ENCODE measurements around the gene CEBPA. TPM values are rescaled to one million over a fixed set of nuclear protein-coding genes. Genes with fewer than 3 reads are reported as not detected.

The CEBPA gene
- polyA plus RNA-seq, 3 donors = 17.9 to 76.3 (median 47.5) TPM

DNA sequence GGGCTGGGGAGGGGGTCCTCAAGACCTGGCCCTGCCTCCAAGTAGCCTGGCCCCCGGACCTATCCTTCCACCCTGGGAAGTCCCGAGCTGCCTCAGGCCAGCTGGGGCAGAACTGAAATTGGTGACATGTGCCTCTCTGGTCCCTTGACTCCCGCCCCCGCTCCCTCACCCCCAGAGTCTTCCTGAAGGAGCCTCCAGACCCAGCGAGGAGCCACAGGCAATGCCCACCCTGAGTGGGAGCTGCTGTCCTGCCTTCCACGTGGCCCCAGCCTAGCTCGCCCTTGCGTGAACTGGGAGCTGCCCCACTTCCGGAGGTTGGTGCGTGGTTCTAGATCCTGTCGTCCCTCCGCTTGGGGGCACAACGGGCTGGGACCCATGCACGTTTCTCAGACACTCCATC lies 34.6 kb downstream of the CEBPA start:
- peak overlapping the region; percentile 78 to 90 (median 85) for H3K27ac Mint-ChIP-seq
- H3K9me3 Mint-ChIP-seq = peaks cover 0 to 1% (median 0%) of the 10 kb centered on the region in 7 donors
- no peak for TF ChIP-seq CTCF (IDR thresholded peaks at IDR 0.05)
- intact Hi-C loops (cut with micrococcal nuclease) = no loop called here
- peak overlapping the region in 1 of 3 experiments; percentile 56 for H3K4me3 ChIP-seq (replicated peaks in 1 of 3; ENCODE audit: low read depth in 2 of 3, low read length in 3 of 3)
- H3K4me1 ChIP-seq (ENCODE audit: control insufficient read depth in 1 of 2, insufficient read depth in 2 of 2, low read length in 2 of 2) = peaks cover 52 to 71% of the 10 kb centered on the region in 2 donors
- no peaks in the 10 kb centered on the region for H3K27me3 ChIP-seq (ENCODE audit: control insufficient read depth in 2 of 2, insufficient read depth in 2 of 2, low read length in 2 of 2)
- H3K9me3 ChIP-seq (replicated peaks in 1 of 2; ENCODE audit: control insufficient read depth in 1 of 2, insufficient read depth in 1 of 2, low read length in 2 of 2) = no peaks in the 10 kb centered on the region
- peak overlapping the region; percentile 91 for H2AFZ ChIP-seq (ENCODE audit: insufficient read depth, low read depth, low read length, poor library complexity, severe bottlenecking)
- peak overlapping the region; percentile 78 to 98 for H3K27ac ChIP-seq (ENCODE audit: low read depth in 1 of 2, low read length in 2 of 2)
- H3K4me1 Mint-ChIP-seq = peaks cover 67% of the 10 kb centered on the region
- peak overlapping the region; percentile 75 for H3K9ac ChIP-seq (ENCODE audit: insufficient read depth, low read length, poor library complexity, severe bottlenecking)
- 18% methylated on average over 10 of the region's 14 CpGs for WGBS (ENCODE audit: insufficient coverage)
- H3K36me3 ChIP-seq (replicated peaks in 1 of 2; ENCODE audit: control insufficient read depth in 1 of 2, insufficient read depth in 2 of 2, low read length in 2 of 2) = no peaks in the 10 kb centered on the region
- H3K36me3 Mint-ChIP-seq = peaks cover 0 to 4% of the 10 kb centered on the region in 2 donors
- H4K20me1 ChIP-seq (ENCODE audit: insufficient read depth, low read length) = no peaks in the 10 kb centered on the region
- H3K4me3 Mint-ChIP-seq = peak overlapping the region; percentile 43 to 59
- peak overlapping the region; percentile 64 for H3K4me2 ChIP-seq (replicated peaks; ENCODE audit: extremely low read depth, low read length, poor library complexity, severe bottlenecking)
- peaks cover 0 to 3% (median 2%) of the 10 kb centered on the region in 3 donors for H3K27me3 Mint-ChIP-seq (ENCODE audit: low read depth in 3 of 3)
- peak in 2 of 3 donors; percentile 32 to 63 for DNase-seq
- peaks cover 22% of the 10 kb centered on the region for H3K79me2 ChIP-seq (ENCODE audit: insufficient read depth, low read length)

- Histone ChIP-seq H3K79me2 (ENCODE audit: insufficient read depth, low read length) (peaks cover 22% of the 10 kb centered on the region), H3K36me3 (replicated peaks in 1 of 2; ENCODE audit: control insufficient read depth in 1 of 2, insufficient read depth in 2 of 2, low read length in 2 of 2) (no peaks in the 10 kb centered on the region), H3K4me3 (replicated peaks in 1 of 3; ENCODE audit: low read depth in 2 of 3, low read length in 3 of 3) (peak overlapping the region in 1 of 3 experiments; percentile 56), H2AFZ (ENCODE audit: insufficient read depth, low read depth, low read length, poor library complexity, severe bottlenecking) (peak overlapping the region; percentile 91), H3K27ac (ENCODE audit: low read depth in 1 of 2, low read length in 2 of 2) (peak overlapping the region; percentile 78 to 98), H3K9me3 (replicated peaks in 1 of 2; ENCODE audit: control insufficient read depth in 1 of 2, insufficient read depth in 1 of 2, low read length in 2 of 2) (no peaks in the 10 kb centered on the region), H3K4me2 (replicated peaks; ENCODE audit: extremely low read depth, low read length, poor library complexity, severe bottlenecking) (peak overlapping the region; percentile 64), H4K20me1 (ENCODE audit: insufficient read depth, low read length) (no peaks in the 10 kb centered on the region), H3K9ac (ENCODE audit: insufficient read depth, low read length, poor library complexity, severe bottlenecking) (peak overlapping the region; percentile 75), H3K27me3 (ENCODE audit: control insufficient read depth in 2 of 2, insufficient read depth in 2 of 2, low read length in 2 of 2) (no peaks in the 10 kb centered on the region), H3K4me1 (ENCODE audit: control insufficient read depth in 1 of 2, insufficient read depth in 2 of 2, low read length in 2 of 2) (peaks cover 57 to 76% of the 10 kb centered on the region in 2 donors)
- Mint-ChIP-seq H3K4me3 (peak overlapping the region; percentile 20 to 46), H3K27me3 (ENCODE audit: low read depth in 3 of 3) (peaks cover 0 to 2% (median 2%) of the 10 kb centered on the region in 3 donors), H3K36me3 (peaks cover 0 to 4% of the 10 kb centered on the region in 2 donors), H3K9me3 (no peaks in the 10 kb centered on the region), H3K27ac (peak overlapping the region in 5 of 7 donors; percentile 30 to 90 (median 85)), H3K4me1 (peaks cover 71% of the 10 kb centered on the region)
- WGBS (ENCODE audit: insufficient coverage) = 0% methylated on average over 7 of the region's 20 CpGs
- TF ChIP-seq CTCF (IDR thresholded peaks at IDR 0.05) = no peak
- intact Hi-C loops (cut with micrococcal nuclease) = no loop called here
- peak in 1 of 3 donors; percentile 29 for DNase-seq
These were observed 35.3 kb downstream of the CEBPA start for GRCh38 chr19:33266974-33267484.
